ENCODE measurements around the gene ACOX3. TPM values are rescaled to one million over a fixed set of nuclear protein-coding genes. Genes with fewer than 3 reads are reported as not detected.

Gene ACOX3
- total and polyA plus RNA-seq, 2 of the 8 experiments (the other 6 are each of a cell fraction or from before 2014, with no cell fraction given), result 2.5 to 9.9 TPM

GRCh38 chr4:8435656-8436121 is 4.8 kb downstream of the ACOX3 start:
- ChIA-PET POLR2A (ENCODE audit: partially characterized antibody) (interaction anchor here (0.6 kb wide), 1 partner anchor 33 kb away, joined by 4 read pairs; no protein-coding TSS in a partner anchor), CTCF (ENCODE audit: partially characterized antibody) (interaction anchor here (0.7 to 2.0 kb wide), 6 partner anchors 9 to 633 kb away, joined by 3 to 5 read pairs (median 3); no protein-coding TSS in a partner anchor)
- no peak overlapping the region for H3K4me3 ChIP-seq (ENCODE audit: extremely low read depth in 1 of 4, insufficient read depth in 2 of 4, low read depth in 3 of 4, low read length in 4 of 4)

More at GRCh38 chr4:8435656-8436121, 4.8 kb downstream of the ACOX3 start:
- no peak overlapping the region for H2BK20ac ChIP-seq (ENCODE audit: low read length)
- 0 out of 2 replicates have a peak overlapping the region, but pooled peaks have one; percentile 28 for H4K8ac ChIP-seq (ENCODE audit: extremely low read depth, insufficient read depth, low read length)
- peaks cover 0 to 2% (median 0%) of the 10 kb centered on the region in 4 experiments; a peak in 1 of 7 replicates for H3K27me3 ChIP-seq (replicated peaks in 1 of 4; ENCODE audit: control insufficient read depth in 3 of 4, extremely low read depth in 1 of 4, insufficient read depth in 3 of 4, low read length in 3 of 4)
- H4K91ac ChIP-seq (replicated peaks; ENCODE audit: insufficient read length, low read length), result no peak overlapping the region
- no peaks in the 10 kb centered on the region for H3K79me1 ChIP-seq (ENCODE audit: low read depth, low read length)
- H3K4me2 ChIP-seq (ENCODE audit: insufficient read depth in 1 of 2, low read depth in 2 of 2, low read length in 2 of 2), result no peak overlapping the region
- H3K18ac ChIP-seq (ENCODE audit: extremely low read depth, low read length), result no peak overlapping the region
- FAIRE-seq, result no peak
- H3K14ac ChIP-seq (ENCODE audit: insufficient read length), result no peak overlapping the region
- H2AK5ac ChIP-seq (ENCODE audit: low read depth, low read length), result no peak overlapping the region
- H3K56ac ChIP-seq (replicated peaks; ENCODE audit: insufficient read length, low read depth, low read length), result no peak overlapping the region
- no peak for DNase-seq (ENCODE audit: low read depth in 1 of 2, low spot score in 2 of 2)
- TF ChIP-seq BCL11A (IDR thresholded peaks at IDR 0.05; ENCODE audit: low read depth in 2 of 2, low read length in 2 of 2) (no peak), SP1 (IDR thresholded peaks at IDR 0.05; ENCODE audit: low read depth, low read length) (no peak), EGR1 (IDR thresholded peaks at IDR 0.05; ENCODE audit: borderline replicate concordance, low read depth, low read length) (no peak), ZNF274 (IDR thresholded peaks at IDR 0.05; ENCODE audit: borderline replicate concordance, extremely low read depth, low read length) (no peak), PHF8 (conservative IDR thresholded peaks at IDR 0.05; ENCODE audit: low read depth, low read length) (no peak), RNF2 (IDR thresholded peaks at IDR 0.05; ENCODE audit: borderline replicate concordance, low read depth, low read length, missing control alignments, poor library complexity, severe bottlenecking) (no peak)
- TF ChIP-seq, protein P1, sequence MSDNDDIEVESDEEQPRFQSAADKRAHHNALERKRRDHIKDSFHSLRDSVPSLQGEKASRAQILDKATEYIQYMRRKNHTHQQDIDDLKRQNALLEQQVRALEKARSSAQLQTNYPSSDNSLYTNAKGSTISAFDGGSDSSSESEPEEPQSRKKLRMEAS (IDR thresholded peaks at IDR 0.05), result no peak
- H3K27ac ChIP-seq (ENCODE audit: low read depth, low read length), result no peak overlapping the region
- H3K9me3 ChIP-seq (ENCODE audit: insufficient read depth in 2 of 2, low read depth in 1 of 2, low read length in 1 of 2), result no peaks in the 10 kb centered on the region
- no peak overlapping the region for H3K4ac ChIP-seq (replicated peaks; ENCODE audit: insufficient read length, low read depth, low read length)
- peaks cover 0 to 3% of the 10 kb centered on the region in 2 experiments; a peak in 1 of 4 replicates for H3K79me2 ChIP-seq (ENCODE audit: control insufficient read depth in 1 of 2, insufficient read depth in 2 of 2, low read length in 2 of 2)
- H3K23me2 ChIP-seq (ENCODE audit: low read depth, low read length), result peaks cover 4% of the 10 kb centered on the region; the same call in 1 of the 2 replicates
- peaks cover 0 to 11% (median 2%) of the 10 kb centered on the region in 4 experiments; a peak in 4 of 7 replicates for H3K4me1 ChIP-seq (replicated peaks in 1 of 4; ENCODE audit: control insufficient read depth in 3 of 4, insufficient read depth in 4 of 4, low read length in 3 of 4)
- no peak overlapping the region for H2AFZ ChIP-seq (ENCODE audit: low read length)
- H4K20me1 ChIP-seq (replicated peaks in 1 of 2; ENCODE audit: control insufficient read depth in 1 of 2, insufficient read depth in 2 of 2, low read length in 2 of 2), result no peaks in the 10 kb centered on the region
- no peak overlapping the region for H2BK120ac ChIP-seq (replicated peaks; ENCODE audit: low read depth, low read length)
- no peak overlapping the region for H2BK15ac ChIP-seq (ENCODE audit: low read length)
- 65% methylated on average over 5 of the region's 5 CpGs; no CpG with 5 or more reads in 1 of the 2 experiments for WGBS, 2 experiments (ENCODE audit: extremely low coverage in 1 of 2, insufficient coverage in 1 of 2, insufficient read length in 1 of 2, insufficient replicate concordance in 2 of 2, low coverage in 1 of 2, low lambda C conversion rate in 2 of 2, missing lambda C conversion rate in 1 of 2)
- H4K5ac ChIP-seq (ENCODE audit: insufficient read length, low read depth, low read length), result no peak overlapping the region
- no peaks in the 10 kb centered on the region for H3K36me3 ChIP-seq (ENCODE audit: control insufficient read depth in 2 of 4, insufficient read depth in 4 of 4, low read length in 3 of 4)
- H3K23ac ChIP-seq (ENCODE audit: insufficient read length), result no peak overlapping the region
- H2BK12ac ChIP-seq (ENCODE audit: low read depth, low read length), result no peak overlapping the region
- H2BK5ac ChIP-seq (ENCODE audit: low read depth, low read length), result no peak overlapping the region
- H3K9ac ChIP-seq (replicated peaks in 1 of 4; ENCODE audit: extremely low read depth in 1 of 4, low read depth in 3 of 4, low read length in 3 of 4), result no peak overlapping the region
